Endodermal cell (in vitro differentiated cells): ENCODE data around the gene LILRB5. TPM values are rescaled to one million over a fixed set of nuclear protein-coding genes. Genes with fewer than 3 reads are reported as not detected.
A peak's percentile ranks its signal among the peaks of the same experiment; 100 is the strongest.

Source experiments
- DNase-seq: peaks from one replicate; pipeline ENCODE4 v3.0.0-alpha.2; 2017
- H3K27ac ChIP-seq: 2 replicates; pipeline ENCODE4 v1.5.1; 2013; ENCODE audit warnings: mild to moderate bottlenecking, low read depth, low read length, moderate library complexity
- H3K27me3 ChIP-seq: 2 replicates; pipeline ENCODE4 v1.6.1; 2013; ENCODE audit warnings: mild to moderate bottlenecking, low read length, moderate library complexity; ENCODE audit not compliant: insufficient read depth, control insufficient read depth, poor library complexity, severe bottlenecking
- H3K36me3 ChIP-seq: 2 replicates; pipeline ENCODE4 v1.7.0; 2013; ENCODE audit warnings: mild to moderate bottlenecking, low read length, moderate library complexity; ENCODE audit not compliant: control insufficient read depth, insufficient read depth
- H3K4me1 ChIP-seq: one replicate; pipeline ENCODE4 v1.7.0; 2013; ENCODE audit warnings: low read length; ENCODE audit not compliant: control insufficient read depth, insufficient read depth
- H3K4me3 ChIP-seq: 2 replicates; pipeline ENCODE4 v1.5.1; 2013; ENCODE audit warnings: mild to moderate bottlenecking, low read length, moderate library complexity
- H3K9ac ChIP-seq: 2 replicates; pipeline ENCODE4 v1.6.1; 2013; ENCODE audit warnings: mild to moderate bottlenecking, low read length, moderate library complexity; ENCODE audit not compliant: poor library complexity, severe bottlenecking; ENCODE audit errors: extremely low read depth
- H3K9me3 ChIP-seq: 2 replicates; pipeline ENCODE4 v1.6.1; 2013; ENCODE audit warnings: mild to moderate bottlenecking, low read length, moderate library complexity; ENCODE audit not compliant: control insufficient read depth
- H3K27ac Mint-ChIP-seq: 2 replicates; pipeline ENCODE4 v1.8.0; 2020; ENCODE audit warnings: mixed read lengths
- H3K27me3 Mint-ChIP-seq: 2 replicates; pipeline ENCODE4 v1.8.0; 2021; ENCODE audit warnings: mild to moderate bottlenecking, mixed read lengths; ENCODE audit not compliant: insufficient read depth
- H3K36me3 Mint-ChIP-seq: 2 replicates; pipeline ENCODE4 v1.8.0; 2020; ENCODE audit warnings: low read depth, mixed read lengths
- H3K4me1 Mint-ChIP-seq: 2 replicates; pipeline ENCODE4 v1.8.0; 2020; ENCODE audit warnings: mixed read lengths
- H3K4me3 Mint-ChIP-seq: 2 replicates; pipeline ENCODE4 v1.8.0; 2020; ENCODE audit warnings: mild to moderate bottlenecking, moderate library complexity, mixed read lengths
- H3K9me3 Mint-ChIP-seq: 2 replicates; pipeline ENCODE4 v1.8.0; 2020; ENCODE audit warnings: mild to moderate bottlenecking, mixed read lengths
- CTCF ChIP-seq: fragments of 200-600 bp; sonication (generic); conservative IDR thresholded peaks from 2 replicates; pipeline ENCODE4 v1.5.0; 2021; ENCODE audit warnings: antibody characterized with exemption, mild to moderate bottlenecking
- WGBS, 2 experiments: methylation state at CpG; one replicate each; pipeline versions ENCODE4 v1.1.5 to v1.1.7; 2013; ENCODE audit warnings: missing lambda C conversion rate in 2 of 2, mixed read lengths in 1 of 2; ENCODE audit not compliant: insufficient coverage in 1 of 2, insufficient read length in 1 of 2; 5-methylcytosine and 5-hydroxymethylcytosine counted together
- total RNA-seq, 2 donors: library from RNA; stranded (reverse); fragmentation: NEBNext Ultra II Directional in 1 of 2; extraction: Animal tissue kit (Norgen Biotek cat#: 25700) in 1 of 2; gene quantifications; 2 replicates in 1 of 2; 3 replicates in 1 of 2; pipeline ENCODE4 v1.2.1, GENCODE V29; 2021

Gene LILRB5
- total RNA-seq, 2 donors from 2014 or later, result not detected

GRCh38 chr19:54262470-54262869, 5.4 kb upstream of the LILRB5 start:
- no peaks in the 10 kb centered on the region for H3K4me1 ChIP-seq
- peaks cover 17% of the 10 kb centered on the region for H3K27me3 Mint-ChIP-seq
- no peak overlapping the region for H3K27ac Mint-ChIP-seq
- H3K36me3 Mint-ChIP-seq, result no peaks in the 10 kb centered on the region
- H3K9me3 ChIP-seq, result no peaks in the 10 kb centered on the region
- H3K4me3 Mint-ChIP-seq, result no peak overlapping the region
- H3K27me3 ChIP-seq, result peaks cover under 1% of the 10 kb centered on the region
- no peak for DNase-seq
- H3K9ac ChIP-seq, result no peak overlapping the region
- H3K9me3 Mint-ChIP-seq, result no peaks in the 10 kb centered on the region
- no peak overlapping the region for H3K4me3 ChIP-seq
- TF ChIP-seq CTCF, result no peak
- whole genome bisulfite sequencing, 2 experiments, result 90% methylated on average over 2 of the region's 2 CpGs; no CpG with 5 or more reads in 1 of the 2 experiments
- no peaks in the 10 kb centered on the region for H3K36me3 ChIP-seq
- H3K4me1 Mint-ChIP-seq, result no peaks in the 10 kb centered on the region
- H3K27ac ChIP-seq, result no peak overlapping the region

- H3K9ac ChIP-seq, result no peak overlapping the region
- Mint-ChIP-seq H3K36me3 (no peaks in the 10 kb centered on the region), H3K27me3 (peaks cover 16% of the 10 kb centered on the region), H3K27ac (no peak overlapping the region), H3K4me1 (no peaks in the 10 kb centered on the region), H3K9me3 (no peaks in the 10 kb centered on the region), H3K4me3 (no peak overlapping the region)
- TF ChIP-seq CTCF, result no peak
- no peaks in the 10 kb centered on the region for H3K4me1 ChIP-seq
- H3K9me3 ChIP-seq, result no peaks in the 10 kb centered on the region
- no peaks in the 10 kb centered on the region for H3K36me3 ChIP-seq
- no peak overlapping the region for H3K4me3 ChIP-seq
- WGBS, 2 experiments, result 88 to 93% methylated on average over 8 to 11 of the region's 11 CpGs
- no peaks in the 10 kb centered on the region for H3K27me3 ChIP-seq
- no peak overlapping the region for H3K27ac ChIP-seq
- peak; percentile 32 for DNase-seq
Measured at GRCh38 chr19:54262066-54262465, 5.0 kb upstream of the LILRB5 start.

GRCh38 chr19:54256250-54257115, 590 bp downstream of the LILRB5 start:
- Histone ChIP-seq H3K36me3 (no peaks in the 10 kb centered on the region), H3K27me3 (no peaks in the 10 kb centered on the region), H3K9me3 (no peaks in the 10 kb centered on the region), H3K4me3 (no peak overlapping the region), H3K9ac (no peak overlapping the region), H3K27ac (no peak overlapping the region), H3K4me1 (no peaks in the 10 kb centered on the region)
- H3K27me3 Mint-ChIP-seq, result peaks cover 2% of the 10 kb centered on the region
- 83 to 89% methylated on average over 8 to 19 of the region's 19 CpGs for WGBS, 2 experiments
- H3K4me1 Mint-ChIP-seq, result no peaks in the 10 kb centered on the region
- DNase-seq, result peak; percentile 37
- H3K4me3 Mint-ChIP-seq, result no peak overlapping the region
- H3K27ac Mint-ChIP-seq, result no peak overlapping the region
- no peaks in the 10 kb centered on the region for H3K9me3 Mint-ChIP-seq
- no peak for TF ChIP-seq CTCF
- no peaks in the 10 kb centered on the region for H3K36me3 Mint-ChIP-seq
